GM21723 (cell line): ENCODE measurements around the gene RADIL.

Experiments
- ATAC-seq: cut with Tn5 transposase; IDR thresholded peaks from one replicate; pipeline ENCODE4 v1.9.1; 2021; ENCODE audit warnings: mild to moderate bottlenecking, moderate library complexity; ENCODE audit not compliant: unreplicated experiment

RADIL gene

DNA sequence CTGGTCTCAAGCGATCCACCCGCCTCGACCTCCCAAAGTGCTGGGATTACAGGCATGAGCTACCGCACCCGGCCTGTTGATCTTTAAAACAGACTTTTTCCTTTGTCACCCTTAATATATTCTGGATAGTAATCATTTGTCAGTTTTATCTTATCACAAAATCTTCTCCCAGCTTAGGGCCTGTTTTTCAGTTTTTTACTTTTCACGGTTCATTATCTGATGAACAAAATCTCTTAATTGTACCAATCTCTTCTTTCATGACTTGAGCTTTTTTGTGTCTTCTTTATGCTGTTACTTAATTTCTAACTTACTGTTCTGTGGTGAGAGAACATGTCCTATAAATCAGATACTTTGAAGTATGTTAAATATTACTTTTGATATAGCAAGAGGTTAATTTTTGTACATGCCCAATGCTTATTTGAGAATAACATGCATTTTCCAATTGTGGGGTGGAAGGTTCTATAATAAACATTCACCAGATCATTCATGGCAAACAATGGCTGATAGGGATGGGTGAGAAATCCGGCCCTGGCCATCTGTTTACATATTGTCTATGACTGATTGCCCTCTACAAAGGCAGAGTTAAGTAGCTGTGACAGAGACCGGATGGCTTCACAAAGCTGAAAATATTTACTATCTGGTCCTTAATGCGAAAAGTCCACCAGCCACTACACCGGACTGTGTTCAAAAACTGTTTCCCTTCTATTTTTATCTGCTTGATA is 27.0 kb downstream of the RADIL start:
- no peak for ATAC-seq

- ATAC-seq = no peak
Measured at GRCh38 chr7:4854916-4855315, 28.6 kb downstream of the RADIL start.

GRCh38 chr7:4851459-4852422 is 31.8 kb downstream of the RADIL start:
- ATAC-seq = no peak

DNA sequence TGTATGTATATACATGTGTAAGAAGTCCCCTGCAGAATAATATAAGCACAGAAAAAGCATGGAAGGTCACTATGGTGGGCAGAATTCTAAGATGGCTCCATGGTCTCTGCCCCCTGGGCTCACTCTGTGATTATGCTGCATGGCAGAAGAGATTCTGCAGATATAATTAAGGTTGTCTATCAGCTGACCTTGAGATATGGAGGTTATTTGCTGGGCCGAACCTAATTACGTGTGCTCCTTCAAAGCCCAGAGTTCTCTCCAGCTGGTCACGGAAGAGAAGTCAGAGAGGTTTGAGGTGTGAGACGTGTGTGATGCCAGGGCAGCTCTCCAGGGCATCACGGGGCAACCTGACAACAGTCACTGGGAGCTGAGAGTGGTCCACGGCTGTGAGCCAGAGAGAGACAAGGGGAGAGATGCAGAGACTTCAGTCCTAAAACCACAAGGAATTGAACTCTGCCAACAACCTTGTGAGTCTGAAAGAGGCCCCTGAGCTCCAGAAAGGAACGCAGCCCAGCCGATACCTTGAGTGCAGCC is 33.2 kb downstream of the RADIL start:
- ATAC-seq = no peak

GRCh38 chr7:4849390-4849789 is 34.1 kb downstream of the RADIL start:
- no peak for ATAC-seq

- ATAC-seq = no peak
Measured at GRCh38 chr7:4845740-4846142, 37.8 kb downstream of the RADIL start.

DNA sequence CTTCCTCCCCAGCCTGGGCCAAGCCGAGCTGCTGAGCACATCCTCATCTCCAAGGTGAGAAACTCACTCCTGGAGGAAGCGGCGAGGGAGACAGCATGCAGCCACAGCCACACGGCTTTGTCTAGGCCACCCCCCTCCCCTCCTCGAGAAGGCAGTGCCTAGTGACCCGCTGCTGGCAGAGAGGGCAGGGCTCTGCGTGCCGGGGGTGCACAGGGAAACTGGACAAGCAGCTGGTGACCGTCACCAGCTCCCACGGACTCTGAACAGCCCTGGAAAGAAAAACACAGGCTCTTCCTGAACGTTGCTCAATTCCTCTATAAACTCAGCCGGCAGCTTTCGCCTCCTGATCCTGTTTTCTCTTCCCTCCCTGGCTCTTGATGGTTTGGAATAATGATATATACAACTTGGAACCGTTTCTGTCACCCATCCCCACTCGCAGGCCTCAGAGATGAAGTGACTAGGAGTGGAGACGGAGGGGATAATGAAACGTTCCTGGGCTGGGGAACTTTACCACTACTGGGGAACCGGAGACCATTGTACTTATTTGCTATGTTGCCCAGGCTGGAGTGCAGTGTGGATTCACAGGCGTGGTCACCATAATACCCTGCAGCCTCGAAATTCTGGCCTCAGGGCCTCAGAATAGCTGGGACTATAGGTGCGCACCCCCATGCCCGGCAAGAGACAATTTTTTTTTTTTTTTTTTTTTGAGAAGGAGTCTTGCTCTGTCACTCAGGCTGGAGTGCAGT is 41.0 kb downstream of the RADIL start:
- no peak for ATAC-seq

DNA sequence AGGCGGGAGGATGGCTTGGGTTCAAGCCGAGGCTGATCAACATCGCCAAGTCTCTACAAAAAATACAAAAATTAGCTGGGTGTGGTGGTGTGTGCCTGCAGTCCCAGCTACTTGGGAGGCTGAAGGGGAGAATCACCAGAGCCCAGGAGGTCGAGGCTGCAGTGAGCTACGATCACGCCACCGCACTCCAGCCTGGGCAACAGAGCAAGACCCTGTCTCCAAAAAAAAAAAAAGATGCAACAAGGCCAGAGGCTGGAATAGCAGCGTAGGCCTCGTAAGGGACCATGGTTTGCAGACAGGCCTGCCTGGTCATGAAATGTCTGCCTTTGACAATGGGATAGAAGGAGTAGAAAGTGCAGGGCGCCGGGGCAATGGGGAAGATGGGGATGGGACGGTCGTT is 41.7 kb downstream of the RADIL start:
- ATAC-seq = no peak

DNA sequence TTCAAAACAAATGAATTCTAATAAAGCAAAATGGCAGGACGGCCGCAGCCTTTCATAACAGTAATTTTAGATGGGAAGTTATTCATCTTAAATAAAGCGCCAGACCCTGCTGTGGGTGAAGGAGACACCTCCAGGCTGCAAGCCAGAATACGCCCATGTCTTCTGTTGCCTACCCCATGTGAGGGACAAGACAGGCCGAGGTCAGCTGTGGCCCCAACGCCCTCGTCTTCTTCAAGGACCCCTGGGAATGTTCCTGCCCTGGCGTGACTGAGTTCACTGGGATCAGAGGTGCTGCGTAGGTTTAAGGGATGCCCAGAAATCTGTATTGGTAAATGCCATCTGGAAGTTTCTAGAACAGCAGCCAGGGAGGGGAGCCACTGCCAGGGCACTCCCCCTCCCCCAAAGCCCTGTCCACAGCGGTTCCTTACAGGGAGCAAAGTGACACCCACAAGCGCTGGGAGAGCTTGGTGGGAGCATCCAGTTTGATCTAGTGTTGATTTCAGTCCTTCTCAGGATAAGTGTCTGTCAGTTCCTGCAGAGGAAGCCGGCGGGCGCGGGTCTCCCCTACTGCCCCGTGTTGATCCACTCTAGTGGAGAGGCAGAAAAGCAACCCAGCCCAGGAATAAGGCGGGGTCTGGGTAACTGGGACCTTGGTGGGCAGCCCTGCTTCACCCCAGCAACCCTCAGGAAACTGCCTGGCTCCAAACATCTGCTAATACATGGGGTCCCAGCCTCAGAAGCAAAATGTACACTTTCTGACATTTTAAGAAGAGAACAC is 42.3 kb downstream of the RADIL start:
- no peak for ATAC-seq

DNA sequence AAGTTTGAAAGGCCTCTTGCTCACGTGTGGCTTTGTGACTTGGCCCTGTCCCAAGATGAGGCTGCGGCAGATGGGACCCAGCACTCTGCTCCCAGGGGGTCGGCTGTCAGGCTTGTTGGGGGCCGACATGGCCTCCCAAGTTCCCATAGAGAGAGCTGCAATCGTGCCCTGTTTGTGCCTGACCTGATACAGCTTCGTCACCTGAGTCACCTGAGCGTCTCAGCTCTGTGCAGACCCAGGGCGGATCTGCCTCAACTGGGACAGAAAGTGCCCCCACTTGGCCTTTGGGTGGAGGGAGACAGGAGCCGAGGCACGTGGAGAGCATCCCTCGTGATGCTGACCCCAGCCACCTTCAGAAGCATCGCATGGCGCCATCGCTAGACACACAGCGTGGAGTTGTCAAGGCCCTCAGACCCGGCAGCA is 43.4 kb downstream of the RADIL start:
- no peak for ATAC-seq

GRCh38 chr7:4838626-4839334 is 44.7 kb downstream of the RADIL start:
- ATAC-seq = no peak

DNA sequence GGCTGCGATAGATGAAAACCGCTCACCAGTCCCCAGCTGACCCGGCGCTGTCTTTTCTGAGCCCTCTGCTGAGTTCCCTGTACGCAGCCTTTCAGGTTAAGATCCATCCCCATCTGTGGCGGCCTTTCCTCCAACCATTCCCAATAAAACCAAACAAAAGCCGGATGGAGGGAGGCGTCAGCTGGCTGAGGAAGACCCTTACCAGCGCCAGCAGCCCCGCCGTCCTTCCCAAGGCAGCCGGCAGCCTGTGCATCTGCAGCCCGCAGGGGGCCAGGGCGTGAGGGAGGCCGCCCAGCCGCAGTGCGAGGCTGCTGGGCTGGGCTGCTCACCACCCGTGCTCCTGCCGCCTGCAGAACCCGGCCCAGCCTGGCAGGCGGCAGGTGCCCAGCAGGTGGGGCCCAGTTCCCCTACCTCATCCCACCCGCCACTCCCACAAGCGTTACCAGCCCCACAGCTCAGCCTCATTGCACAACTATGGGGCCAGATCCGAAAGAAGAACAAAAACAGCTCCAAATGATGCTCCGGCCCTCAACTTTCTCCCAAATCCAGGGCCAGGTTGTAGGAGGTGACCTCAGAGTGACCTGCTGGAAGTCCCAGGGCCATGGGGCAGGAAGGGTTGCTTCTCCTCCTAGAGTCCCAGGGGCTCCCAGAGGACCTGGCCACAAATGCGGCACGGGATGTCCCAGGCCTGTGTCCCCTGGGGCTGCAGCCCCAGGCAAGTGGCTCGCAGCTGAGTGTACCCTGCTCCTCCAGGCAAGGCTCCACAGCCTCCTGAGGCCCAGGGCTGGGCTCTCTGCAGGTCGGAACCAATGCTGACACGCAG is 45.5 kb downstream of the RADIL start:
- no peak for ATAC-seq

- ATAC-seq = no peak
Measured at GRCh38 chr7:4837041-4837802, 46.3 kb downstream of the RADIL start.

DNA sequence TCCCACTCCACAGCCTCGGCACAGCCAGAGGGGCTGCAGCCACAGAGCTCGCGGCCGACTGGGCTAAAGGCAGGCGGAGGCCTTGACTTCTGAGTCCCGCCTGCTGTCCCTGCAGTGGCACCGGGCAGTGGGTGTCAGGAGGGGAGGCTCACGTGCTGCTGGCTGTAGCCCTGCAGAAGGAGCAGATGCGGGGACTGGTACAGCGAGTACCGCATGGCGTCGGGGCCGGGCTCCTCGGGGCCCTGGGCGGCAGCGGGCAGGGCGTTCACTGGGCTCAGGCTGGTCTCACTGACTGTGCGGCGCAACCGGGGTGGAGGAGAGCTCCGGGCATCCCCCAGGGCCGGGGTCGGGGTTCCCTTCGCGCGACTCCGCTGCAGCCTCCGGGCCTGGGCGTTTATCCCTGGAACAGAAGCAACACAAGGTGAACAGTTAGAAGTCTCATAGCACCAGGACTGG is 47.3 kb downstream of the RADIL start:
- ATAC-seq = no peak

DNA sequence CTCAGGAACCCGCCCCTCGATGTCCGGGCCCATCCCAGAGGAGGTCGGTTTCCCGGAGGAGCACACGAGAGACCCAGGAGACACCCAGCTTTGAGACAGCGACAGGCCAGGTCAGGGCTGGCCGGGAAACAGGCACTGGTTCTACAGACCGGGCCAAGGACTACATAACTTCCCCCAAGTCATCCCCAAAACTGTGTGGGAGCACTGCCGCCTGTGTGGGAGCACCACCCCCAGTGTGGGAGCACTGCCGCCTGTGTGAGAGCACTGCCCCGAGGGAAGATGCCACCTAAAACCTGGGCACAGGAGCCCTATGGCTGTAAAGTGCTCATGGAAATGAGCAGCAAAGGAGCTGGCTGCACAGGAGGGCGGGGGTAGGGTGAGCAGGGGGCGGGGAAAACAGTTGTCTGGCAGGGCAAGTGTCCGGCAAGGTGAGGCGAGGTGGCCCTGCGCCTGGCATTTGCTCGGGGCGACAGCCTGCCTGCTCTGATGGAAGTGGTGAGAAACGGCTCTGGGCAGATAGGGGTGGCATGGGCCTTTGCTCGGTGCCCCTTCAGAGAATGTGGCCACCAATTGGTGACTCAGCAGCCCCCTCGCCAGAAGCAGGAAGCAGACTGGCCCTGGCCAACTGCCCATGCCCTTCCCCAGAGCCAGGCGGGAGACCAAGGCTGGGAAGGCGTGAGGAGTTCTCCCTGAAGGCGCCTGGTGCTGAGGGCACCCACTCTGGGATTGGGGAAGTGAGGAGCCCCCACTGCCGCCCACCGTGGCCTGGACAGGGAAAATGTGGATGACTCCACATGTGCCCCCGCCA is 47.9 kb downstream of the RADIL start:
- ATAC-seq = no peak

- ATAC-seq = no peak
Measured at GRCh38 chr7:4834601-4835397, 48.7 kb downstream of the RADIL start.
